HepG2 (cell line): ENCODE measurements around the gene GRAP. TPM values are rescaled to one million over a fixed set of nuclear protein-coding genes. Genes with fewer than 3 reads are reported as not detected.

Source experiments
- ATAC-seq: fragments of 200-7000 bp; cut with Tn5 transposase; 3 replicates; pipeline ENCODE4 v1.9.1; 2020; ENCODE audit warnings: mild to moderate bottlenecking, moderate library complexity
- BruUV-seq: library from RNA; stranded (reverse); fragments of 400-500 nt; replicated peaks from 2 replicates; lab custom pipeline; 2021; lab: Mats Ljungman, UMichigan
- CTCF ChIA-PET: fragments of 300-600 bp; formaldehyde crosslinking; extraction: SDS; loops from one replicate; lab custom pipeline; 2021; ENCODE audit warnings: low total read pairs, inconsistent platforms, low intra/inter-chr PET ratio; lab: Yijun Ruan, JAX
- POLR2A ChIA-PET: fragments of 350-600 bp; sonication (Branson Sonifier 250); formaldehyde crosslinking; loops from one replicate; lab custom pipeline; 2020; ENCODE audit warnings: antibody characterized with exemption, inconsistent platforms; lab: Yijun Ruan, JAX
- DNase-seq: peaks from one replicate; pipeline ENCODE4 v3.0.0-alpha.2; 2015; ENCODE audit warnings: low spot score
- FAIRE-seq: peaks from 3 replicates; lab custom pipeline; 2011; peaks lifted over from hg19 to GRCh38; lab: Jason Lieb, UNC
- H2AFZ ChIP-seq: one replicate; pipeline ENCODE4 v1.6.1; 2011; ENCODE audit warnings: low read length, inconsistent platforms
- H3K27ac ChIP-seq: fragments of 300-600 bp; 3 replicates; pipeline ENCODE4 v1.8.0; 2011; ENCODE audit warnings: mixed run types, mild to moderate bottlenecking, mixed read lengths, low read length, inconsistent platforms; ENCODE audit not compliant: insufficient read depth; ENCODE audit errors: extremely low read length
- H3K27me3 ChIP-seq, 2 experiments: fragments of 200-600 bp in 1 of 2; 2 replicates in 1 of 2; 3 replicates in 1 of 2; pipeline versions ENCODE4 v1.6.0 to v1.8.0; 2011; ENCODE audit warnings: low read length in 2 of 2, mild to moderate bottlenecking in 2 of 2, moderate library complexity in 2 of 2, inconsistent platforms in 1 of 2; ENCODE audit not compliant: insufficient read depth in 2 of 2, control insufficient read depth in 1 of 2
- H3K36me3 ChIP-seq, 2 experiments: fragments of 200-600 bp in 1 of 2; replicated peaks in 1 of 2; 2 replicates in 1 of 2; 3 replicates in 1 of 2; pipeline versions ENCODE4 v1.5.1 to v1.8.0; 2011; ENCODE audit warnings: low read length in 2 of 2, inconsistent platforms in 1 of 2; ENCODE audit not compliant: insufficient read depth in 2 of 2, control insufficient read depth in 1 of 2
- H3K4me1 ChIP-seq: 2 replicates; pipeline ENCODE4 v1.5.1; 2012; ENCODE audit warnings: low read length, inconsistent platforms; ENCODE audit not compliant: insufficient read depth
- H3K4me2 ChIP-seq: 2 replicates; pipeline ENCODE4 v1.6.0; 2011; ENCODE audit warnings: low read depth, low read length, inconsistent platforms
- H3K4me3 ChIP-seq, 3 experiments: fragments of 200-600 bp in 1 of 3; sonication (generic), shearing (Covaris generic) in 1 of 3; replicated peaks in 1 of 3; 2 replicates each; pipeline ENCODE4 v1.5.1; 2011 to 2016; ENCODE audit warnings: low read length in 3 of 3, inconsistent platforms in 2 of 3, low read depth in 2 of 3, mild to moderate bottlenecking in 2 of 3, control low read depth in 1 of 3, mixed read lengths in 1 of 3; ENCODE audit not compliant: insufficient read depth in 1 of 3
- H3K79me2 ChIP-seq: one replicate; pipeline ENCODE4 v1.6.1; 2011; ENCODE audit warnings: low read length, inconsistent platforms; ENCODE audit not compliant: insufficient read depth
- H3K9ac ChIP-seq: 2 replicates; pipeline ENCODE4 v1.6.0; 2011; ENCODE audit warnings: mild to moderate bottlenecking, low read depth, low read length, inconsistent platforms; ENCODE audit not compliant: insufficient read depth
- H3K9me3 ChIP-seq: 2 replicates; pipeline ENCODE4 v1.5.1; 2012; ENCODE audit warnings: mild to moderate bottlenecking, low read length
- H4K20me1 ChIP-seq: 2 replicates; pipeline ENCODE4 v1.6.0; 2011; ENCODE audit warnings: inconsistent platforms, mild to moderate bottlenecking, low read length, moderate library complexity; ENCODE audit not compliant: insufficient read depth
- MAFK ChIP-seq, 2 experiments: IDR thresholded peaks in 1 of 2; conservative IDR thresholded peaks in 1 of 2; 2 replicates each; pipeline ENCODE4 v1.6.1; 2011; ENCODE audit warnings: improper control_type of control experiment in 2 of 2, low read length in 2 of 2
- PBX3 ChIP-seq: sonication (generic); formaldehyde crosslinking; IDR thresholded peaks from 2 replicates; pipeline ENCODE4 v1.8.1; 2023; ENCODE audit warnings: missing genetic modification reagents, inconsistent platforms, borderline replicate concordance
- RARG ChIP-seq: sonication (generic); formaldehyde crosslinking; IDR thresholded peaks from 2 replicates; pipeline ENCODE4 v1.4.0; 2020; ENCODE audit warnings: low read depth, mild to moderate bottlenecking, missing genetic modification reagents
- TARDBP ChIP-seq: sonication (generic); formaldehyde crosslinking; IDR thresholded peaks from 2 replicates; pipeline ENCODE4 v1.8.0; 2022; ENCODE audit warnings: mild to moderate bottlenecking, missing genetic modification reagents
- ZHX2 ChIP-seq, 2 experiments: sonication (generic) in 1 of 2; formaldehyde crosslinking in 1 of 2; IDR thresholded peaks; 2 replicates each; pipeline versions ENCODE4 v1.6.1 to v1.9.0; 2014 to 2022; ENCODE audit warnings: antibody characterized with exemption in 1 of 2, borderline replicate concordance in 1 of 2, inconsistent platforms in 1 of 2, low read depth in 1 of 2, missing genetic modification reagents in 1 of 2
- ZNF138 ChIP-seq: sonication (generic); formaldehyde crosslinking; IDR thresholded peaks from 2 replicates; pipeline ENCODE4 v1.5.0; 2020; ENCODE audit warnings: mild to moderate bottlenecking, low read depth, missing genetic modification reagents
- ZNF230 ChIP-seq: sonication (generic); formaldehyde crosslinking; IDR thresholded peaks from 2 replicates; pipeline ENCODE4 v1.4.0; 2020; ENCODE audit warnings: mild to moderate bottlenecking, missing genetic modification reagents
- ZNF280B ChIP-seq: sonication (generic); formaldehyde crosslinking; IDR thresholded peaks from 2 replicates; pipeline ENCODE4 v1.5.0; 2020; ENCODE audit warnings: missing genetic modification reagents, mild to moderate bottlenecking, borderline replicate concordance
- ZNF749 ChIP-seq: sonication (generic); formaldehyde crosslinking; IDR thresholded peaks from 2 replicates; pipeline ENCODE4 v1.8.0; 2022; ENCODE audit warnings: mild to moderate bottlenecking, missing genetic modification reagents, moderate library complexity, borderline replicate concordance
- WGBS: methylation state at CpG from one replicate; pipeline ENCODE4 v1.1.6; 2017; ENCODE audit warnings: low lambda C conversion rate; 5-methylcytosine and 5-hydroxymethylcytosine counted together
- in situ Hi-C: cut with HindIII; loops from 2 replicates; pipeline ENCODE4 v1.10.0; 2017; ENCODE audit warnings: low pct_unique_long_range_greater_than_20kb; ENCODE audit not compliant: extremely low pct_ligation_motif_present
- intact Hi-C: fragments of 100-400 bp; cut with micrococcal nuclease; formaldehyde crosslinking; loops from one replicate; pipeline ENCODE4 v1.10.0; 2022; ENCODE audit not compliant: unreplicated experiment
- polyA plus RNA-seq, 8 experiments: library from polyadenylated mRNA; depleted of rRNA in 3 of 8; stranded (reverse) in 7 of 8; unstranded in 1 of 8; fragments of >200 nt; fragmentation: Illumina TruSeq in 4 of 8; extraction: Trizol in 4 of 8; gene quantifications; 2 replicates each; pipeline versions ENCODE4 v1.2.1 to v1.2.3, GENCODE V29; 2011 to 2016; ENCODE audit warnings: low read depth in 4 of 8, missing spikeins in 1 of 8, mixed read lengths in 1 of 8; ENCODE audit not compliant: insufficient read depth in 1 of 8
- total RNA-seq, 5 experiments: library from RNA; depleted of rRNA; stranded (reverse); fragments of >200 nt; fragmentation: Illumina TruSeq; extraction: Trizol; gene quantifications; 2 replicates each; pipeline ENCODE4 v1.2.3, GENCODE V29; 2016; ENCODE audit warnings: low read depth in 1 of 5

GRAP gene
- total and polyA plus RNA-seq, 2 of the 13 experiments (the other 11 are each of a cell fraction or from before 2014, with no cell fraction given) = 0.77 to 1.7 TPM

- ChIA-PET CTCF (no interaction called here), POLR2A (no interaction called here)
- H3K79me2 ChIP-seq = peaks cover 66% of the 10 kb centered on the region
- no peak overlapping the region for H3K4me2 ChIP-seq
- intact Hi-C loops (no loop called here), in situ Hi-C loops (loop anchor here (5.0 kb wide), 1 partner anchor 33 kb away; no protein-coding TSS in a partner anchor)
- H3K9ac ChIP-seq = no peak overlapping the region
- ATAC-seq (no peak), DNase-seq (no peak), FAIRE-seq (no peak)
- no peaks in the 10 kb centered on the region; a peak in 1 of 5 replicates for H3K27me3 ChIP-seq
- H3K36me3 ChIP-seq = peaks cover 4 to 44% of the 10 kb centered on the region in 2 experiments
- H3K9me3 ChIP-seq = no peaks in the 10 kb centered on the region
- no peak overlapping the region for H2AFZ ChIP-seq
- no peak overlapping the region for H3K4me3 ChIP-seq
- BruUV-seq = no TSS peak
- WGBS = 95% methylated on average over 6 of the region's 6 CpGs
- peaks cover 27% of the 10 kb centered on the region for H4K20me1 ChIP-seq
- H3K27ac ChIP-seq = no peak overlapping the region
- TF ChIP-seq ZNF749 (CRISPR knock-in tag) (no peak), TARDBP (no peak), ZNF280B (no peak), MAFK (conservative IDR thresholded peaks at IDR 0.05 in 1 of 2, IDR thresholded peaks at IDR 0.05 in 1 of 2; ENCODE audit: low read length in 2 of 2) (no peak), RARG (CRISPR knock-in tag) (no peak)
- H3K4me1 ChIP-seq = peaks cover 38% of the 10 kb centered on the region
Measured at GRCh38 chr17:18999911-19000310, 46.8 kb downstream of the GRAP start.

GRCh38 chr17:18999394-18999793 is 47.4 kb downstream of the GRAP start:
- Histone ChIP-seq H2AFZ (no peak overlapping the region), H4K20me1 (peaks cover 27% of the 10 kb centered on the region), H3K4me2 (no peak overlapping the region), H3K9ac (no peak overlapping the region), H3K27ac (no peak overlapping the region), H3K4me3 (no peak overlapping the region), H3K9me3 (no peaks in the 10 kb centered on the region), H3K27me3 (no peaks in the 10 kb centered on the region; a peak in 1 of 5 replicates), H3K36me3 (peaks cover 7 to 46% of the 10 kb centered on the region in 2 experiments), H3K79me2 (peaks cover 71% of the 10 kb centered on the region), H3K4me1 (peaks cover 37% of the 10 kb centered on the region)
- intact Hi-C loops (no loop called here), in situ Hi-C loops (no loop called here)
- FAIRE-seq = no peak
- 90% methylated on average over 2 of the region's 8 CpGs for WGBS
- ChIA-PET POLR2A (no interaction called here), CTCF (no interaction called here)
- DNase-seq = no peak
- BruUV-seq = no TSS peak
- no peak for ATAC-seq
- TF ChIP-seq ZHX2 (IDR thresholded peaks at IDR 0.05; ENCODE audit: low read depth) (no peak), ZHX2 (CRISPR knock-in tag; IDR thresholded peaks at IDR 0.05; ENCODE audit: borderline replicate concordance) (no peak), ZNF230 (CRISPR knock-in tag) (no peak), ZNF138 (CRISPR knock-in tag) (no peak), PBX3 (no peak)
